ENCODE measurements around the gene ANXA6. TPM values are rescaled to one million over a fixed set of nuclear protein-coding genes. Genes with fewer than 3 reads are reported as not detected.
A peak's percentile ranks its signal among the peaks of the same experiment; 100 is the strongest.

ANXA6 gene
- total and polyA plus RNA-seq, 2 donors from 2014 or later = 107 to 183 TPM

DNA sequence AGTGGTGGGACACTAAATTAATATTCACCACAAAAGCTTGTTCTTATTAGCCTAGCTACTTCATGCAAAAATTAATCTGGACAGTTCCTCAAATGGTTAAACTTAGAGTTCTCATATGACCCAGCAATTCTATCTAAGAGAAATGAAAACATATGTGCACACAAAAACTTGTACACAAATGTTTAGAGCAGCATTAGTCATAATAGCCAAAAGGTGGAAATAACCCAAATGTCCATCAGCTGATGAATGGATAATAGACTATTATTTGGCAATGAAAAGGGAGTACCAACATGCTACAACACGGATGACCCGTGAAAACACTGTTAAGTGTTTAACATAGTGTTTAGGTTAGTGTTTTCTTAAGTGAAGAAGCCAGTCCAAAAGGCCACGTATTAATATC lies 43.9 kb downstream of the ANXA6 start:
- H3K9me3 ChIP-seq (ENCODE audit: control insufficient read depth in 2 of 3, insufficient read depth in 1 of 3, low read length in 3 of 3) = no peaks in the 10 kb centered on the region
- FAIRE-seq (no peak), DNase-seq (no peak)
- no peak overlapping the region for H3K27ac ChIP-seq (ENCODE audit: low read depth in 2 of 2, low read length in 2 of 2)
- intact Hi-C loops (cut with DNase I) = no loop called here
- no peaks in the 10 kb centered on the region for H3K27me3 ChIP-seq (ENCODE audit: control insufficient read depth, insufficient read depth, low read length)
- H3K4me3 ChIP-seq (ENCODE audit: low read length in 3 of 3) = no peak overlapping the region
- peaks cover 0 to 17% (median 13%) of the 10 kb centered on the region in 3 donors for H3K36me3 ChIP-seq (ENCODE audit: control insufficient read depth in 2 of 3, insufficient read depth in 3 of 3, low read length in 3 of 3)
- H3K4me1 ChIP-seq (ENCODE audit: control insufficient read depth in 2 of 3, insufficient read depth in 2 of 3, low read depth in 1 of 3, low read length in 3 of 3) = no peaks in the 10 kb centered on the region
- H3K9ac ChIP-seq (ENCODE audit: low read length in 3 of 3) = no peak overlapping the region
- no peak for TF ChIP-seq CTCF (IDR thresholded peaks at IDR 0.05; ENCODE audit: borderline replicate concordance, extremely low read depth, insufficient read depth)

- no peak for TF ChIP-seq CTCF (IDR thresholded peaks at IDR 0.05; ENCODE audit: borderline replicate concordance, extremely low read depth, insufficient read depth)
- FAIRE-seq (no peak), DNase-seq (no peak)
- intact Hi-C loops (cut with DNase I) = no loop called here
- H3K27me3 ChIP-seq (ENCODE audit: control insufficient read depth, insufficient read depth, low read length) = no peaks in the 10 kb centered on the region
- H3K27ac ChIP-seq (ENCODE audit: low read depth in 2 of 2, low read length in 2 of 2) = peak overlapping the region in 1 of 2 donors; percentile 5
- H3K9ac ChIP-seq (ENCODE audit: low read length in 3 of 3) = no peak overlapping the region
- peaks cover 0 to 13% (median 8%) of the 10 kb centered on the region in 3 donors for H3K4me1 ChIP-seq (ENCODE audit: control insufficient read depth in 2 of 3, insufficient read depth in 2 of 3, low read depth in 1 of 3, low read length in 3 of 3)
- H3K9me3 ChIP-seq (ENCODE audit: control insufficient read depth in 2 of 3, insufficient read depth in 1 of 3, low read length in 3 of 3) = no peaks in the 10 kb centered on the region
- H3K36me3 ChIP-seq (ENCODE audit: control insufficient read depth in 2 of 3, insufficient read depth in 3 of 3, low read length in 3 of 3) = peaks cover 3 to 19% (median 12%) of the 10 kb centered on the region in 3 donors
- H3K4me3 ChIP-seq (ENCODE audit: low read length in 3 of 3) = no peak overlapping the region
Measured at GRCh38 chr5:151110992-151111391, 46.6 kb downstream of the ANXA6 start.

GRCh38 chr5:151110122-151110681 lies 47.4 kb downstream of the ANXA6 start:
- no peak for TF ChIP-seq CTCF (IDR thresholded peaks at IDR 0.05; ENCODE audit: borderline replicate concordance, extremely low read depth, insufficient read depth)
- Histone ChIP-seq H3K4me3 (ENCODE audit: low read length in 3 of 3) (no peak overlapping the region), H3K4me1 (ENCODE audit: control insufficient read depth in 2 of 3, insufficient read depth in 2 of 3, low read depth in 1 of 3, low read length in 3 of 3) (peaks cover 0 to 13% (median 8%) of the 10 kb centered on the region in 3 donors), H3K9me3 (ENCODE audit: control insufficient read depth in 2 of 3, insufficient read depth in 1 of 3, low read length in 3 of 3) (no peaks in the 10 kb centered on the region), H3K9ac (ENCODE audit: low read length in 3 of 3) (no peak overlapping the region), H3K27ac (ENCODE audit: low read depth in 2 of 2, low read length in 2 of 2) (no peak overlapping the region), H3K36me3 (ENCODE audit: control insufficient read depth in 2 of 3, insufficient read depth in 3 of 3, low read length in 3 of 3) (peaks cover 3 to 19% (median 12%) of the 10 kb centered on the region in 3 donors), H3K27me3 (ENCODE audit: control insufficient read depth, insufficient read depth, low read length) (no peaks in the 10 kb centered on the region)
- intact Hi-C loops (cut with DNase I) = no loop called here
- no peak for FAIRE-seq
- DNase-seq = no peak

GRCh38 chr5:151108566-151108965 lies 49.0 kb downstream of the ANXA6 start:
- Histone ChIP-seq H3K4me1 (ENCODE audit: control insufficient read depth in 2 of 3, insufficient read depth in 2 of 3, low read depth in 1 of 3, low read length in 3 of 3) (peaks cover 0 to 13% (median 8%) of the 10 kb centered on the region in 3 donors), H3K9me3 (ENCODE audit: control insufficient read depth in 2 of 3, insufficient read depth in 1 of 3, low read length in 3 of 3) (no peaks in the 10 kb centered on the region), H3K9ac (ENCODE audit: low read length in 3 of 3) (no peak overlapping the region), H3K27ac (ENCODE audit: low read depth in 2 of 2, low read length in 2 of 2) (no peak overlapping the region), H3K27me3 (ENCODE audit: control insufficient read depth, insufficient read depth, low read length) (no peaks in the 10 kb centered on the region), H3K36me3 (ENCODE audit: control insufficient read depth in 2 of 3, insufficient read depth in 3 of 3, low read length in 3 of 3) (peaks cover 3 to 26% (median 14%) of the 10 kb centered on the region in 3 donors), H3K4me3 (ENCODE audit: low read length in 3 of 3) (no peak overlapping the region)
- DNase-seq = no peak
- TF ChIP-seq CTCF (IDR thresholded peaks at IDR 0.05; ENCODE audit: borderline replicate concordance, extremely low read depth, insufficient read depth) = no peak
- intact Hi-C loops (cut with DNase I) = no loop called here
- FAIRE-seq = no peak

Data from kidney (tissue), 14 donors.